Fibroblast of pulmonary artery (primary cell): Measurements from ENCODE around the gene SLC2A4RG.
A peak's percentile ranks its signal among the peaks of the same experiment; 100 is the strongest.

Experiments used
- DNase-seq: peaks from one replicate; pipeline ENCODE4 v3.0.0-alpha.2; 2010; ENCODE audit warnings: low read depth
- H3K4me3 ChIP-seq: replicated peaks from 2 replicates; pipeline ENCODE4 v1.5.1; 2011; ENCODE audit warnings: low read depth, mild to moderate bottlenecking, control low read depth, low read length, moderate library complexity
- CTCF ChIP-seq: IDR thresholded peaks from 2 replicates; pipeline ENCODE4 v1.5.1; 2011; ENCODE audit warnings: mild to moderate bottlenecking, control low read depth, low read length, inconsistent platforms; ENCODE audit errors: missing control alignments

Gene SLC2A4RG

GRCh38 chr20:63739130-63740069 lies at the start of gene SLC2A4RG:
Gene SLC2A4RG, plus strand, starts transcription at chr20:63739776. Its CDS starts 137 bp downstream, at chr20:63739913.
- peak within 1 kb of the TSS; percentile 72 for H3K4me3 ChIP-seq
- DNase-seq = peak; percentile 71
- TF ChIP-seq CTCF = no peak

- no peak overlapping the region for H3K4me3 ChIP-seq
- TF ChIP-seq CTCF = no peak
- DNase-seq = no peak
These were observed 49.3 kb upstream of the SLC2A4RG start for GRCh38 chr20:63690003-63690897.

- TF ChIP-seq CTCF = no peak
- no peak overlapping the region for H3K4me3 ChIP-seq
- no peak for DNase-seq
These were observed 48.5 kb upstream of the SLC2A4RG start for GRCh38 chr20:63690898-63691710.

GRCh38 chr20:63691711-63692435 lies 47.7 kb upstream of the SLC2A4RG start:
- H3K4me3 ChIP-seq = no peak overlapping the region
- TF ChIP-seq CTCF = no peak
- no peak for DNase-seq

- TF ChIP-seq CTCF = no peak
- DNase-seq = no peak
- no peak overlapping the region for H3K4me3 ChIP-seq
These were observed 47.0 kb upstream of the SLC2A4RG start for GRCh38 chr20:63692436-63693082.
